Stimulated activated effector memory CD8-positive, alpha-beta T cell treated with anti-CD3 and anti-CD28 coated beads, Interleukin-12 subunit alpha, Interleukin-12 subunit beta, amount 100 ng/mL, for 72 hours (primary cell): Measurements from ENCODE around the gene SEMA3C.

ENCODE experiments used
- ATAC-seq: fragments of 150-1000 bp; cut with Tn5 transposase; 2 replicates; pipeline ENCODE4 v1.10.0; 2021
- DNase-seq, 2 donors: peaks; one replicate each; pipeline ENCODE4 v3.0.0; 2021 to 2022; ENCODE audit warnings: low spot score in 2 of 2
- H3K27ac Mint-ChIP-seq: one replicate; pipeline ENCODE4 v1.8.0; 2022; ENCODE audit warnings: mild to moderate bottlenecking, mixed read lengths
- H3K36me3 Mint-ChIP-seq: one replicate; pipeline ENCODE4 v1.8.0; 2022; ENCODE audit warnings: mild to moderate bottlenecking, mixed read lengths
- H3K4me1 Mint-ChIP-seq: one replicate; pipeline ENCODE4 v1.8.0; 2022; ENCODE audit warnings: mixed read lengths
- H3K4me3 Mint-ChIP-seq: one replicate; pipeline ENCODE4 v1.8.0; 2022; ENCODE audit warnings: mild to moderate bottlenecking, mixed read lengths
- H3K9me3 Mint-ChIP-seq: one replicate; pipeline ENCODE4 v1.8.0; 2022; ENCODE audit warnings: mixed read lengths

SEMA3C gene

GRCh38 chr7:80882213-80882801 is 36.5 kb downstream of the SEMA3C start:
- no peak overlapping the region for H3K4me3 Mint-ChIP-seq
- H3K4me1 Mint-ChIP-seq, result no peaks in the 10 kb centered on the region
- H3K36me3 Mint-ChIP-seq, result no peaks in the 10 kb centered on the region
- peaks cover 17% of the 10 kb centered on the region for H3K9me3 Mint-ChIP-seq
- DNase-seq (no peak), ATAC-seq (no peak)
- no peak overlapping the region for H3K27ac Mint-ChIP-seq

GRCh38 chr7:80881351-80881900 is 37.4 kb downstream of the SEMA3C start:
- no peak overlapping the region for H3K27ac Mint-ChIP-seq
- H3K4me1 Mint-ChIP-seq, result no peaks in the 10 kb centered on the region
- no peaks in the 10 kb centered on the region for H3K36me3 Mint-ChIP-seq
- DNase-seq (no peak), ATAC-seq (no peak)
- peaks cover 19% of the 10 kb centered on the region for H3K9me3 Mint-ChIP-seq
- no peak overlapping the region for H3K4me3 Mint-ChIP-seq

GRCh38 chr7:80879849-80880248 is 39.0 kb downstream of the SEMA3C start:
- Mint-ChIP-seq H3K4me1 (no peaks in the 10 kb centered on the region), H3K27ac (no peak overlapping the region), H3K4me3 (no peak overlapping the region), H3K36me3 (no peaks in the 10 kb centered on the region), H3K9me3 (peaks cover 22% of the 10 kb centered on the region)
- no peak for ATAC-seq
- DNase-seq, result no peak

- no peaks in the 10 kb centered on the region for H3K36me3 Mint-ChIP-seq
- H3K27ac Mint-ChIP-seq, result no peak overlapping the region
- ATAC-seq (no peak), DNase-seq (no peak)
- H3K9me3 Mint-ChIP-seq, result peaks cover 25% of the 10 kb centered on the region
- H3K4me3 Mint-ChIP-seq, result no peak overlapping the region
- no peaks in the 10 kb centered on the region for H3K4me1 Mint-ChIP-seq
Measured at GRCh38 chr7:80876894-80877414, 41.9 kb downstream of the SEMA3C start.

- Mint-ChIP-seq H3K36me3 (no peaks in the 10 kb centered on the region), H3K4me3 (no peak overlapping the region), H3K4me1 (no peaks in the 10 kb centered on the region), H3K9me3 (peaks cover 25% of the 10 kb centered on the region), H3K27ac (no peak overlapping the region)
- DNase-seq (no peak), ATAC-seq (no peak)
Measured at GRCh38 chr7:80875537-80876120, 43.2 kb downstream of the SEMA3C start.

GRCh38 chr7:80873140-80873539 is 45.7 kb downstream of the SEMA3C start:
- ATAC-seq, result no peak
- H3K4me1 Mint-ChIP-seq, result no peaks in the 10 kb centered on the region
- H3K27ac Mint-ChIP-seq, result no peak overlapping the region
- H3K9me3 Mint-ChIP-seq, result peaks cover 23% of the 10 kb centered on the region
- no peaks in the 10 kb centered on the region for H3K36me3 Mint-ChIP-seq
- no peak overlapping the region for H3K4me3 Mint-ChIP-seq
- no peak for DNase-seq

- Mint-ChIP-seq H3K36me3 (no peaks in the 10 kb centered on the region), H3K9me3 (peaks cover 21% of the 10 kb centered on the region), H3K27ac (no peak overlapping the region), H3K4me3 (no peak overlapping the region), H3K4me1 (no peaks in the 10 kb centered on the region)
- DNase-seq (no peak), ATAC-seq (no peak)
Measured at GRCh38 chr7:80871228-80871627, 47.6 kb downstream of the SEMA3C start.

- peaks cover 21% of the 10 kb centered on the region for H3K9me3 Mint-ChIP-seq
- DNase-seq (no peak), ATAC-seq (no peak)
- no peaks in the 10 kb centered on the region for H3K36me3 Mint-ChIP-seq
- no peak overlapping the region for H3K4me3 Mint-ChIP-seq
- H3K27ac Mint-ChIP-seq, result no peak overlapping the region
- H3K4me1 Mint-ChIP-seq, result no peaks in the 10 kb centered on the region
Measured at GRCh38 chr7:80870813-80871212, 48.0 kb downstream of the SEMA3C start.

GRCh38 chr7:80869821-80870751 is 48.8 kb downstream of the SEMA3C start:
- Mint-ChIP-seq H3K9me3 (peaks cover 18% of the 10 kb centered on the region), H3K27ac (no peak overlapping the region), H3K4me1 (no peaks in the 10 kb centered on the region), H3K36me3 (no peaks in the 10 kb centered on the region), H3K4me3 (no peak overlapping the region)
- no peak for DNase-seq
- no peak for ATAC-seq

- Mint-ChIP-seq H3K36me3 (no peaks in the 10 kb centered on the region), H3K27ac (no peak overlapping the region), H3K9me3 (peaks cover 21% of the 10 kb centered on the region), H3K4me1 (no peaks in the 10 kb centered on the region), H3K4me3 (no peak overlapping the region)
- DNase-seq (no peak), ATAC-seq (no peak)
Measured at GRCh38 chr7:80869106-80869784, 49.6 kb downstream of the SEMA3C start.

- Mint-ChIP-seq H3K4me1 (no peaks in the 10 kb centered on the region), H3K9me3 (peaks cover 23% of the 10 kb centered on the region), H3K36me3 (no peaks in the 10 kb centered on the region), H3K4me3 (no peak overlapping the region), H3K27ac (no peak overlapping the region)
- DNase-seq, result no peak
- no peak for ATAC-seq
Measured at GRCh38 chr7:80868566-80868965, 50.3 kb downstream of the SEMA3C start.

GRCh38 chr7:80860554-80860953 is 58.3 kb downstream of the SEMA3C start:
- no peak overlapping the region for H3K4me3 Mint-ChIP-seq
- ATAC-seq (no peak), DNase-seq (no peak)
- no peak overlapping the region for H3K27ac Mint-ChIP-seq
- peaks cover 21% of the 10 kb centered on the region for H3K9me3 Mint-ChIP-seq
- no peaks in the 10 kb centered on the region for H3K36me3 Mint-ChIP-seq
- H3K4me1 Mint-ChIP-seq, result no peaks in the 10 kb centered on the region

GRCh38 chr7:80859272-80859970 is 59.4 kb downstream of the SEMA3C start:
- H3K4me1 Mint-ChIP-seq, result no peaks in the 10 kb centered on the region
- no peak for ATAC-seq
- no peaks in the 10 kb centered on the region for H3K36me3 Mint-ChIP-seq
- H3K27ac Mint-ChIP-seq, result no peak overlapping the region
- H3K9me3 Mint-ChIP-seq, result peaks cover 17% of the 10 kb centered on the region
- H3K4me3 Mint-ChIP-seq, result no peak overlapping the region
- DNase-seq, result no peak

GRCh38 chr7:80858141-80858903 is 60.5 kb downstream of the SEMA3C start:
- no peak overlapping the region for H3K27ac Mint-ChIP-seq
- H3K36me3 Mint-ChIP-seq, result no peaks in the 10 kb centered on the region

More at GRCh38 chr7:80858141-80858903, 60.5 kb downstream of the SEMA3C start:
- ATAC-seq (no peak), DNase-seq (no peak)
- H3K4me3 Mint-ChIP-seq, result no peak overlapping the region
- H3K4me1 Mint-ChIP-seq, result no peaks in the 10 kb centered on the region
- H3K9me3 Mint-ChIP-seq, result peaks cover 17% of the 10 kb centered on the region
